Measurements from ENCODE around the gene IPPK.

Gene IPPK, protein sequence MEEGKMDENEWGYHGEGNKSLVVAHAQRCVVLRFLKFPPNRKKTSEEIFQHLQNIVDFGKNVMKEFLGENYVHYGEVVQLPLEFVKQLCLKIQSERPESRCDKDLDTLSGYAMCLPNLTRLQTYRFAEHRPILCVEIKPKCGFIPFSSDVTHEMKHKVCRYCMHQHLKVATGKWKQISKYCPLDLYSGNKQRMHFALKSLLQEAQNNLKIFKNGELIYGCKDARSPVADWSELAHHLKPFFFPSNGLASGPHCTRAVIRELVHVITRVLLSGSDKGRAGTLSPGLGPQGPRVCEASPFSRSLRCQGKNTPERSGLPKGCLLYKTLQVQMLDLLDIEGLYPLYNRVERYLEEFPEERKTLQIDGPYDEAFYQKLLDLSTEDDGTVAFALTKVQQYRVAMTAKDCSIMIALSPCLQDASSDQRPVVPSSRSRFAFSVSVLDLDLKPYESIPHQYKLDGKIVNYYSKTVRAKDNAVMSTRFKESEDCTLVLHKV

DNA sequence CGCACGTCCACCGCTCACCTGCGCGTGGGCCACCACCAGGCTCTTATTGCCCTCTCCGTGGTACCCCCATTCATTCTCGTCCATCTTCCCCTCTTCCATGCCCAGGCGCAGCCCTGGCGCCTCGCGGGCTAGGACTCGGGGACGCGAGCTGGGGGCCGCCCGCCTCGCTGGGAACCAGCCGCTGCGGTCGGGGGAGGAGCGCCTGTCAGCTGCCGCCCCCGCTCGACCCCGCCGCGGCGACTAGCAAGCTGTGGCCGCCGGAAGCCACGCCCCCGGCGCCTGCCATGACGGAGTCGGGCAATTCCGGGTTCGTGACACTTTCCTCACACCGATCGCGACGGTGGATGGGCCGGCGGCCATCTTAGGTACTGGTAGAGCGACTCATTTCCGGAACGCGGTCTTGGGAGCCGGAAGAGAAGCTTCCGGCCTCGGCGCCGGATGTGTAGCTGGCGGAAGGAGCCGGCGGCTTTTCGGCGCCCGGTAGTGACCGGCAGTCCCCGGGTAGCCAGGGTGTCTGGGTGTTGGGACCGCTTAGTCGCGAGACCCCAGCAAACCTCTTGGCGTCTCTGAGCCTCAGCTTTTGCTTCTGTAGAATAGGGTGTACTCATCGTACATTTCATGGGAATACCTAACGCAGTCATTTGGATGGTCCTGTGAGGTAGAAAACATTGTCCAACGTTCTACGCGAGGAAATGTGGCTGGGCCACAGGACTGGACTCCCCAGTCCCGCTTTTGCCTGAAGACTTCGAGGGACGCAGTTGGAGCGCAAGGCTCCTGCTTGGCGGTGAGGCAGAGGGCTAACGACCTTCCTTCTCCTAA, at the start of gene IPPK:
Gene IPPK (minus strand): TSS at position 242 of the 819 bp plus-strand sequence. CDS start 143 bp downstream, at position 99.
- TF ChIP-seq SUZ12 (IDR thresholded peaks at IDR 0.05), result no peak
- TF ChIP-seq L3MBTL2 (conservative IDR thresholded peaks at IDR 0.05), result peak; percentile 42; the same call in 1 of the 2 replicates
- no peak for TF ChIP-seq NFRKB (IDR thresholded peaks at IDR 0.05)
- peak; percentile 85 for TF ChIP-seq ELF4 (IDR thresholded peaks at IDR 0.05)
- TF ChIP-seq, protein P1, sequence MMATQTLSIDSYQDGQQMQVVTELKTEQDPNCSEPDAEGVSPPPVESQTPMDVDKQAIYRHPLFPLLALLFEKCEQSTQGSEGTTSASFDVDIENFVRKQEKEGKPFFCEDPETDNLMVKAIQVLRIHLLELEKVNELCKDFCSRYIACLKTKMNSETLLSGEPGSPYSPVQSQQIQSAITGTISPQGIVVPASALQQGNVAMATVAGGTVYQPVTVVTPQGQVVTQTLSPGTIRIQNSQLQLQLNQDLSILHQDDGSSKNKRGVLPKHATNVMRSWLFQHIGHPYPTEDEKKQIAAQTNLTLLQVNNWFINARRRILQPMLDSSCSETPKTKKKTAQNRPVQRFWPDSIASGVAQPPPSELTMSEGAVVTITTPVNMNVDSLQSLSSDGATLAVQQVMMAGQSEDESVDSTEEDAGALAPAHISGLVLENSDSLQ (IDR thresholded peaks at IDR 0.05), result peak; percentile 62
- no peak for TF ChIP-seq TARDBP (IDR thresholded peaks at IDR 0.05)
- DNase-seq (ENCODE audit: extremely low spot score), result peak; percentile 98
- CTCF ChIA-PET, result interaction anchor here (0.7 kb wide), 1 partner anchor 121 kb away, joined by 5 read pairs; no protein-coding TSS in a partner anchor
- POLR2A ChIA-PET, result interaction anchor here (0.6 to 2.5 kb wide), 12 partner anchors 8 to 555 kb away, joined by 3 to 14 read pairs (median 4); partner anchors contain the start of genes CENPP and NOL8

DNA sequence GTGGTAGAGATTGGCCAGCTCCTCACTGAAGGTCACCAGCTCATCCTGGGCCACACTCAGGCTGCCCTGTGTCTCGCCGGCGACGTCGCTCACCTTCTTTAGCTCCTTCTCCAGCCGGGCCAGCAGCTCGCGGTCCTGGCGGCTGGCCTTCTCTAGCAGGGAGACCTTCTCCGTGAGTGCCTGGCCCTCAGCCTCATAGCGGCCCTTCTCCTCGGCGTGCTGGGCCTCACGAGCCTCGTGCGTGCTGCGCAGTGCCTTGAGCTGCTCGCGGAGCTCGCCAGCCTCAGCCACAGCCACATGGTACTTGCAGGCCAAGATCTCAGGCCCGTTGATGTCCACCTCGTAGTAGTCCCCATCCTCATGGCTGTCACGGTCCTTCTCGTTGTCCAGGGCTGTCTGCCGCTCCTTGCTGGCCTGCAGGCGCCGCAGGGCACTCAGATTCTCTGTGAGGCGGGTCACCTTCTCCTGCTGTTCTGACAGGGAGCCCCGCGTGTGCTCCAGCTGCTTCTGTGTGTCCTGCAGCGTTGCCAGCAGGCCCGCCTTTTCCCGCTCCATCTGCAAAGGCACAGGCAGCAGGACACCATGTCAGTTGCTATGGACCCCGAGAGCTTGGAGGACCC, 49.2 kb upstream of the IPPK start:
- no peak for DNase-seq (ENCODE audit: extremely low spot score)
- ChIA-PET POLR2A (no interaction called here), CTCF (interaction anchor here (2.4 kb wide), 1 partner anchor 72 kb away, joined by 20 read pairs; no protein-coding TSS in a partner anchor)
- TF ChIP-seq L3MBTL2 (conservative IDR thresholded peaks at IDR 0.05) (no peak), FOXA1 (IDR thresholded peaks at IDR 0.05) (no peak), ARNT (IDR thresholded peaks at IDR 0.05) (no peak), CTBP1 (IDR thresholded peaks at IDR 0.05; ENCODE audit: borderline replicate concordance) (no peak), LEF1 (IDR thresholded peaks at IDR 0.05; ENCODE audit: borderline replicate concordance) (no peak), BHLHE40 (IDR thresholded peaks at IDR 0.05; ENCODE audit: borderline replicate concordance) (no peak), HDGF (IDR thresholded peaks at IDR 0.05; ENCODE audit: borderline replicate concordance) (no peak), SUZ12 (IDR thresholded peaks at IDR 0.05) (no peak), SP1 (IDR thresholded peaks at IDR 0.05) (no peak), FOXM1 (IDR thresholded peaks at IDR 0.05; ENCODE audit: borderline replicate concordance) (no peak), TARDBP (IDR thresholded peaks at IDR 0.05) (no peak), ELF4 (IDR thresholded peaks at IDR 0.05) (no peak), ZNF384 (IDR thresholded peaks at IDR 0.05) (no peak), NFRKB (IDR thresholded peaks at IDR 0.05) (no peak), FOXK2 (IDR thresholded peaks at IDR 0.05) (no peak)
- TF ChIP-seq, protein P1 (IDR thresholded peaks at IDR 0.05), result no peak

DNA sequence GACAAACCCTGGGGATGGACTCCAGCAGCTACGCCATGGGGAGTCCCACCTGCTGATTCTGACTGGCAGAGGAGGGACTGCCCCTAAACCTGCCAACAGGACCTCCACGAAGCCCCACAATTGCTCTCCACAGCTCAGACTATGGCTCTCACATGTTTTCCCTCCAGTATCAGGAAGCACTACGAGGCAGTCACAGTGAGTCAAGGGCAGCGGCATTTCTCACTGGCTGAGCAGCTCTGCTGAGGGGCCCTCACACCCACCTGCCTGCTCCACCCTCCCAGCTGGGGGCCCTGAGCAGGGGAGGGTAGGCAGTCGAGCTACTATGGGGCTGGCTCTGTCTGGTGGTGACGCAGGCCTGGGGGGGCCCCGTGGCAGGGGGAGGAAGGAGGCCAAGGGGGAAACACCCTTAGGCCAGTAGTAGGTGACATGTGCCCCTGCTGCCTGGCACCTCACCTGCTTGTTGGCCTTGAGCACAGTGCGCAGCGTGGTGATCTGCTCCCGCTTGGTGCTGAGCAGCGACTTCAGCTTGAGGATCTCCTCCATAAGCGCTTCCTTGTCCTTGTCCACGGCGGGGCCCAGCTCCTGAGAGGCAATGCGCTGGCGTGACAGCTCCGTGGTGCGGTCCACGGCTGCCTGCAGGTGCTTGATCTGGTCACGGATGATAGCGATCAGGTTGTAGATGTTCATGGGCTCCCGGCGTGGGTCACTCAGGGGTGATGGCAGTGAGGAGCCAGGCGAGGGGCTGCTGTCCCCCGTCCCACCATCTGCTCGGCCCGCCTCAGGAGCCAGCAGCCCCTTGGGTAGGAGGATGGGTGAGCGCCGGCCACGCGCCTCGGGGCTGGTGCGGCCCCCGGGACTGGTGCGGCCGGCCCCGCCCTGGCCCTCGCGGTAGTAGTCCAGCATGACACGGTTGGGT, 48.4 kb upstream of the IPPK start:
- POLR2A ChIA-PET, result no interaction called here
- TF ChIP-seq BHLHE40 (IDR thresholded peaks at IDR 0.05; ENCODE audit: borderline replicate concordance) (no peak), HDGF (IDR thresholded peaks at IDR 0.05; ENCODE audit: borderline replicate concordance) (no peak), ARNT (IDR thresholded peaks at IDR 0.05) (no peak), SUZ12 (IDR thresholded peaks at IDR 0.05) (no peak), TARDBP (IDR thresholded peaks at IDR 0.05) (no peak), CTBP1 (IDR thresholded peaks at IDR 0.05; ENCODE audit: borderline replicate concordance) (no peak), FOXA1 (IDR thresholded peaks at IDR 0.05) (no peak), FOXK2 (IDR thresholded peaks at IDR 0.05) (no peak), ZNF384 (IDR thresholded peaks at IDR 0.05) (no peak)
- DNase-seq (ENCODE audit: extremely low spot score), result no peak
- CTCF ChIA-PET, result interaction anchor here (1.8 to 3.2 kb wide), 3 partner anchors 11 to 72 kb away, joined by 7 to 20 read pairs (median 9); no protein-coding TSS in a partner anchor

DNA sequence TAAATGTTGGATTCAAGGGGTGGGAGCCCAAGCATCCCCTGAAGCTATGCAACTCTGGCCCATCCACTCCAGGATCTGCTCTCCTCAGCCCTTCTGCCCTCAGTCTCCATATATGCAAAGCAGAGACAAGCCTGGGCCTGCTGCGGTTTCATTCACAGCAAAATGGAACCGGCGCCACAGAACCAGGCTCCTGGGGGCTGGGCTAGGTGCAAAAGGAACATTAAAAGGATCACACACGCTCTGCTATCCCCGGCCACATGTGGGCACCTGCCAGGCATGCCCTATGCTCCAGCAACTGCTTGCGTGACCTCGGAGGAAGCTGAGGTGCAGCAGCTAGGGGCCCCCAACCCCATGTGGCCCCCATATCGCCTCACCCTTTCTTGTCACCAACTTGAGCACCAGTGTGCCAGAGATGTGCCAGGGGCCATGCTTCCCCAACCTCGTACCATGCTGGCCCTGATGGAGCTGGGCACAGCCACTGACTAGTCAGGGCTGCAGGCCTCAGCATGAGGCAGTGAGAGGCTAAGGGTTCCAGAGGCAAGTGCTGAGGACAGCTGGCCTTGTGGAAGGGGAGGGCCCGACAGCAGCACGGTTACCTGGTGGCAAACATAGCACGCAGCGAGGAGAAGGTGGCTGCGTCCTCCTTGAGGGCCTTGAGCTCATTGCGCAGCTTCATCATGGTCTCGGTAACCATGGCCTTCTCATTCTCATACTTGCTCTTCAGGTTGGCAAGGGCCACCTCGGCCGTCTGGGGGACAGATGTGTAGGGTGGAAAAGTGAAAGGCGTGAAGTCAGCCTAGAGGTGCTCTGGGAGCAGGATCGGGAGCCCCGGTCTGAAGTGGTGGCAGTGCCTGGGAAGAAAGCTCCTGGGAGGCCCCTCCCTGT, 47.5 kb upstream of the IPPK start:
- CTCF ChIA-PET, result interaction anchor here (0.6 to 3.2 kb wide), 7 partner anchors 10 to 358 kb away, joined by 3 to 20 read pairs (median 3); no protein-coding TSS in a partner anchor
- POLR2A ChIA-PET, result no interaction called here
- no peak for DNase-seq (ENCODE audit: extremely low spot score)
- TF ChIP-seq FOXM1 (IDR thresholded peaks at IDR 0.05; ENCODE audit: borderline replicate concordance), result no peak
- no peak for TF ChIP-seq SP1 (IDR thresholded peaks at IDR 0.05)
- TF ChIP-seq L3MBTL2 (conservative IDR thresholded peaks at IDR 0.05), result no peak
- TF ChIP-seq NFRKB (IDR thresholded peaks at IDR 0.05), result no peak
- TF ChIP-seq HDGF (IDR thresholded peaks at IDR 0.05; ENCODE audit: borderline replicate concordance), result no peak
- no peak for TF ChIP-seq TARDBP (IDR thresholded peaks at IDR 0.05)
- TF ChIP-seq ZNF384 (IDR thresholded peaks at IDR 0.05), result no peak
- TF ChIP-seq CTBP1 (IDR thresholded peaks at IDR 0.05; ENCODE audit: borderline replicate concordance), result no peak
- TF ChIP-seq ARNT (IDR thresholded peaks at IDR 0.05), result no peak
- TF ChIP-seq BHLHE40 (IDR thresholded peaks at IDR 0.05; ENCODE audit: borderline replicate concordance), result no peak
- TF ChIP-seq FOXA1 (IDR thresholded peaks at IDR 0.05), result no peak
- TF ChIP-seq LEF1 (IDR thresholded peaks at IDR 0.05; ENCODE audit: borderline replicate concordance), result no peak
- TF ChIP-seq, protein P1 (IDR thresholded peaks at IDR 0.05), result no peak
- TF ChIP-seq FOXK2 (IDR thresholded peaks at IDR 0.05), result no peak
- TF ChIP-seq ELF4 (IDR thresholded peaks at IDR 0.05), result no peak
- no peak for TF ChIP-seq SUZ12 (IDR thresholded peaks at IDR 0.05)

Measured in HEK293T (cell line).